Measurements from ENCODE around the gene COL8A1. TPM values are rescaled to one million over a fixed set of nuclear protein-coding genes. Genes with fewer than 3 reads are reported as not detected.

The COL8A1 gene
- total and polyA plus RNA-seq, 2 donors: 0.09 to 5.9 TPM

- Histone ChIP-seq H3K4me1 (ENCODE audit: control insufficient read depth in 2 of 2, insufficient read depth in 2 of 2, low read length in 2 of 2) (peaks cover 0 to 2% of the 10 kb centered on the region in 2 donors), H3K9me3 (ENCODE audit: control insufficient read depth in 2 of 2, insufficient read depth in 1 of 2, low read length in 1 of 2) (peaks cover 0 to 2% of the 10 kb centered on the region in 2 donors), H3K27ac (ENCODE audit: low read depth in 1 of 2, low read length in 1 of 2) (no peak overlapping the region), H3K4me3 (ENCODE audit: low read length in 2 of 2) (no peak overlapping the region), H3K36me3 (ENCODE audit: control insufficient read depth in 2 of 2, insufficient read depth in 2 of 2, low read length in 1 of 2) (no peaks in the 10 kb centered on the region), H3K27me3 (ENCODE audit: control insufficient read depth in 2 of 2, insufficient read depth in 1 of 2, low read length in 1 of 2) (peaks cover 13 to 46% of the 10 kb centered on the region in 2 donors)
- no peak for DNase-seq (ENCODE audit: low read depth in 6 of 9, low spot score in 9 of 9)
- WGBS: 82% methylated on average over 1 of the region's 1 CpG
Measured at GRCh38 chr3:99635348-99635747, 3.0 kb upstream of the COL8A1 start.

- no peak overlapping the region for H3K27ac ChIP-seq (ENCODE audit: low read depth in 1 of 2, low read length in 1 of 2)
- no peaks in the 10 kb centered on the region for H3K36me3 ChIP-seq (ENCODE audit: control insufficient read depth in 2 of 2, insufficient read depth in 2 of 2, low read length in 1 of 2)
- peaks cover 13 to 47% of the 10 kb centered on the region in 2 donors for H3K27me3 ChIP-seq (ENCODE audit: control insufficient read depth in 2 of 2, insufficient read depth in 1 of 2, low read length in 1 of 2)
- H3K9me3 ChIP-seq (ENCODE audit: control insufficient read depth in 2 of 2, insufficient read depth in 1 of 2, low read length in 1 of 2): peaks cover 0 to 2% of the 10 kb centered on the region in 2 donors
- H3K4me3 ChIP-seq (ENCODE audit: low read length in 2 of 2): no peak overlapping the region
- WGBS: 15% methylated on average over 6 of the region's 6 CpGs
- peaks cover 0 to 2% of the 10 kb centered on the region in 2 donors for H3K4me1 ChIP-seq (ENCODE audit: control insufficient read depth in 2 of 2, insufficient read depth in 2 of 2, low read length in 2 of 2)
- no peak for DNase-seq (ENCODE audit: low read depth in 6 of 9, low spot score in 9 of 9)
Measured at GRCh38 chr3:99637016-99637367, 1.4 kb upstream of the COL8A1 start.

DNA sequence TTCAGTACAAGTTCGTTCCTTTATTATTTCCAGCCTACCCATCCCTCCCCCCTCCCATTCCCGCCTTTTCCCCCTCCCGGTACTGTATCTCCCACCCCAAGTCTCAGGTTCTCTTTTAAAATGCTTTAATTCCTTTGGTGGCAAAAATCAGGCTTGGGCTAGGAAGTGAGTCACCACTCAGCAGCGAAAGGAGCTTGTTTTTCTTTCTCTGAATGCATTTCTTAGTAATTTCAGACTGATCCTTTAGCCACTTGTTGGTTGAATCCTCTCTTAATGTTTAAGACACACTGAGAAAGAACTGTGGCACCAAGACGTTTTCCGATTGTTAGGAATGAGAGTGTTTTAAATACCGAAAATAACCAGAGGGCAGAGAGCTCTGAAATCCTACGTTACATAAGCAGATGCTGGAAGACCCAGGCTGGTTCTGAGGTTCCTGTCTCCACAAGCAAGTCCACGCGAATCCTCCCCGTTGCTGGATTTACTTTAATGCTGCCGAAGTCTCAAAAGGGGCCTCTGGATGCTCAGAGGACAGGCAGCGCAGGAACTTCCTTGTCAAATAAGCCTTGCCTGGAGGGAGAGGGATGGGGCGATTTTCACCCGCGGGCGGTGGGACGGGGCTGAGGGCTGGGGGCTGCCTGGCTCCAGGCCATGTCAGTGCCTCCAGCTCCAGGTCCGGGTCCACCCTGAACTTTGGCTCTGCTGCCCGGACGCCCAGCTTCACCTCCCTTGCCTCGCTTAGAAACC, 854 bp upstream of the COL8A1 start:
- 3% methylated on average over 22 of the region's 22 CpGs for WGBS

DNA sequence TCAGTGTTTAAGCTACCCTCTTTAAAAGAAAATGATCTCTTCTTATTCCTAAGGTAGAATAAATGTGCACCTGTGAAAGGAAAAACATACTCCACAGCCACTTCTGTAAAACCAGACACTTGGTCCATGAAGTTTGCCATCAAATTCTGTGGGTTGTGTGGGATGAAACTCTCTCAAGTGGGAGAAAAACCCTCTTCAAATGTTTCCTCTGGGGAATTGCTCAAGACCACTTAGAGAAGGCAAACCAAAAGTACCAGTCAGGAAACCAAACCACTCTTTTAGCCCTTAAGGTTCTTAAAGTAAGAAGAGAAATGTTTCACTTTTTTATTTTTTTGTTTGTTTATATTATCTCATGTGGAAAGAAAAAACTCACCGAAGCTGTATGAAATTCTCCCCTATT, 1.2 kb downstream of the COL8A1 start:
- WGBS: 71% methylated on average over 1 of the region's 1 CpG
- no peak for DNase-seq (ENCODE audit: low read depth in 6 of 9, low spot score in 9 of 9)
- Histone ChIP-seq H3K36me3 (ENCODE audit: control insufficient read depth in 2 of 2, insufficient read depth in 2 of 2, low read length in 1 of 2) (no peaks in the 10 kb centered on the region), H3K9me3 (ENCODE audit: control insufficient read depth in 2 of 2, insufficient read depth in 1 of 2, low read length in 1 of 2) (peaks cover 0 to 2% of the 10 kb centered on the region in 2 donors), H3K27me3 (ENCODE audit: control insufficient read depth in 2 of 2, insufficient read depth in 1 of 2, low read length in 1 of 2) (peaks cover 13 to 45% of the 10 kb centered on the region in 2 donors), H3K4me3 (ENCODE audit: low read length in 2 of 2) (no peak overlapping the region), H3K4me1 (ENCODE audit: control insufficient read depth in 2 of 2, insufficient read depth in 2 of 2, low read length in 2 of 2) (peaks cover 0 to 2% of the 10 kb centered on the region in 2 donors), H3K27ac (ENCODE audit: low read depth in 1 of 2, low read length in 1 of 2) (no peak overlapping the region)

More for the DNA sequence above, 854 bp upstream of the COL8A1 start:
- DNase-seq (ENCODE audit: low read depth in 6 of 9, low spot score in 9 of 9): no peak
- H3K36me3 ChIP-seq (ENCODE audit: control insufficient read depth in 2 of 2, insufficient read depth in 2 of 2, low read length in 1 of 2): no peaks in the 10 kb centered on the region
- H3K27me3 ChIP-seq (ENCODE audit: control insufficient read depth in 2 of 2, insufficient read depth in 1 of 2, low read length in 1 of 2): peaks cover 13 to 47% of the 10 kb centered on the region in 2 donors
- H3K27ac ChIP-seq (ENCODE audit: low read depth in 1 of 2, low read length in 1 of 2): peak overlapping the region in 1 of 2 donors; percentile 15
- peaks cover 0 to 2% of the 10 kb centered on the region in 2 donors for H3K9me3 ChIP-seq (ENCODE audit: control insufficient read depth in 2 of 2, insufficient read depth in 1 of 2, low read length in 1 of 2)
- H3K4me1 ChIP-seq (ENCODE audit: control insufficient read depth in 2 of 2, insufficient read depth in 2 of 2, low read length in 2 of 2): peaks cover 0 to 2% of the 10 kb centered on the region in 2 donors
- peak overlapping the region; percentile 11 to 14 for H3K4me3 ChIP-seq (ENCODE audit: low read length in 2 of 2)

- no peak overlapping the region for H3K27ac ChIP-seq (ENCODE audit: low read depth in 1 of 2, low read length in 1 of 2)
- WGBS: 93% methylated on average over 6 of the region's 6 CpGs
- no peaks in the 10 kb centered on the region for H3K36me3 ChIP-seq (ENCODE audit: control insufficient read depth in 2 of 2, insufficient read depth in 2 of 2, low read length in 1 of 2)
- no peak for DNase-seq (ENCODE audit: low read depth in 6 of 9, low spot score in 9 of 9)
- H3K9me3 ChIP-seq (ENCODE audit: control insufficient read depth in 2 of 2, insufficient read depth in 1 of 2, low read length in 1 of 2): peaks cover 0 to 2% of the 10 kb centered on the region in 2 donors
- H3K27me3 ChIP-seq (ENCODE audit: control insufficient read depth in 2 of 2, insufficient read depth in 1 of 2, low read length in 1 of 2): peaks cover 13 to 44% of the 10 kb centered on the region in 2 donors
- peaks cover 0 to 2% of the 10 kb centered on the region in 2 donors for H3K4me1 ChIP-seq (ENCODE audit: control insufficient read depth in 2 of 2, insufficient read depth in 2 of 2, low read length in 2 of 2)
- no peak overlapping the region for H3K4me3 ChIP-seq (ENCODE audit: low read length in 2 of 2)
Measured at GRCh38 chr3:99640214-99640851, 1.9 kb downstream of the COL8A1 start.

DNA sequence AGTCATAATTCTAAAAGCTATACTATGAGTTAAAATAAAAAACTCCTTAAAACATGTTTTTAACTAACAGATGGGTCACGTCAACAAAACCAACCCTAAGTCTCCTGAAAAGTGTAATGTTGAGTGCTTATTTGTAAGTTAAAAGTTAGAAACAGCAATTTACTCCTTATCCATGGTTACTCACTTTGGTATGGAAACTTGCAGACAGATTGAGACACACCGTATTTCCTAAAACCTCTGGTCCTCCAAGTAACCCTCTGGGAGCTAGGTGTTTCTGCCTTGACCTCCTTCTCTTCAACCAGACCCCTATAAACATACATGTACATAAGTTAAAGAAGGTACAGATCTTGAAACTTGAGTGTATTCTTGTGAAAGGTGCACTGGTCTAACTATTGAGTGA, 3.1 kb downstream of the COL8A1 start:
- H3K27me3 ChIP-seq (ENCODE audit: control insufficient read depth in 2 of 2, insufficient read depth in 1 of 2, low read length in 1 of 2): peaks cover 13 to 36% of the 10 kb centered on the region in 2 donors
- H3K36me3 ChIP-seq (ENCODE audit: control insufficient read depth in 2 of 2, insufficient read depth in 2 of 2, low read length in 1 of 2): no peaks in the 10 kb centered on the region
- DNase-seq (ENCODE audit: low read depth in 6 of 9, low spot score in 9 of 9): no peak
- H3K4me3 ChIP-seq (ENCODE audit: low read length in 2 of 2): no peak overlapping the region
- peaks cover 0 to 2% of the 10 kb centered on the region in 2 donors for H3K9me3 ChIP-seq (ENCODE audit: control insufficient read depth in 2 of 2, insufficient read depth in 1 of 2, low read length in 1 of 2)
- 91% methylated on average over 2 of the region's 2 CpGs for WGBS
- no peak overlapping the region for H3K27ac ChIP-seq (ENCODE audit: low read depth in 1 of 2, low read length in 1 of 2)
- peaks cover 0 to 2% of the 10 kb centered on the region in 2 donors for H3K4me1 ChIP-seq (ENCODE audit: control insufficient read depth in 2 of 2, insufficient read depth in 2 of 2, low read length in 2 of 2)

DNA sequence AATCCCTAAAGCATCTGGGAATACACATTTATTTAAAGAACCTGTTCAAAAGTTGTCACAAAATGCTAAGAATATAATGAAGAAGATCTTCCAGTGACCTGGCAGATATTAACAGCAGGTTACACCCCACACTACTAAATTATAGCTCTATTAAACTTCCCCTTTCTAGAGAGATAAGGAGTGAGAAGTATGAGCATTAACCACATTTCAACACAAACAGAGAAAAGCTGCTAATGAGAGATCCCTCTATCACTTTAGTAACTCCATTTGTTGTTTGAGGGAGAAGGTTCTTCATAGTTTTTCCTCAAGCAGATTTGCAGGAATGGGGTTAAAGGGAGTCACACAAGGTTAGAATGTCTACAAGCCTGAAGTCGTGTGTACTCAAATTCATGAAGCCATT, 3.6 kb downstream of the COL8A1 start:
- H3K4me3 ChIP-seq (ENCODE audit: low read length in 2 of 2): no peak overlapping the region

GRCh38 chr3:99644017-99644416, 5.6 kb downstream of the COL8A1 start:
- DNase-seq (ENCODE audit: low read depth in 6 of 9, low spot score in 9 of 9): no peak
- H3K27ac ChIP-seq (ENCODE audit: low read depth in 1 of 2, low read length in 1 of 2): no peak overlapping the region

More for the DNA sequence above, 3.6 kb downstream of the COL8A1 start:
- WGBS: 71% methylated on average over 1 of the region's 1 CpG
- peaks cover 10 to 31% of the 10 kb centered on the region in 2 donors for H3K27me3 ChIP-seq (ENCODE audit: control insufficient read depth in 2 of 2, insufficient read depth in 1 of 2, low read length in 1 of 2)
- peaks cover 0 to 2% of the 10 kb centered on the region in 2 donors for H3K9me3 ChIP-seq (ENCODE audit: control insufficient read depth in 2 of 2, insufficient read depth in 1 of 2, low read length in 1 of 2)
- H3K36me3 ChIP-seq (ENCODE audit: control insufficient read depth in 2 of 2, insufficient read depth in 2 of 2, low read length in 1 of 2): no peaks in the 10 kb centered on the region
- H3K27ac ChIP-seq (ENCODE audit: low read depth in 1 of 2, low read length in 1 of 2): no peak overlapping the region
- no peak for DNase-seq (ENCODE audit: low read depth in 6 of 9, low spot score in 9 of 9)
- peaks cover 0 to 2% of the 10 kb centered on the region in 2 donors for H3K4me1 ChIP-seq (ENCODE audit: control insufficient read depth in 2 of 2, insufficient read depth in 2 of 2, low read length in 2 of 2)

DNA sequence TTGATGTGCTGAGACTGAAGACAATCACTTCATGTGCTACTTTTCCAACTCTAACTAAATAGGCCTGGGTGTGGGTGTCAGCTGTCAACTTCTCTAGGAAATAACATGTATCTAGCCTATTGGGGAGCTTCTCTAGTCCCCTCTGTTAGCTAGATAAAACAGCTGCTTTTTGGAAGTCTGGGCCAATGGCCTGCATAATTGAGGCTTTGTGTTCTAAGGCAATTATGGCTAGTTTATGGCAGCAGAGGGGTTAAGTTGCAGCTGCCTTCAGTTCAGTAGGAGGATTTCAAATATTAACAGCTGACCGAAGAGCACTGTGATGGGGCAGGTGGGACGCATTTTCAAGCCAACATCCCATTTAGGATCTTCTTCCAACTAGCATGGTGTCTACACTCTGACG, 6.4 kb downstream of the COL8A1 start:
- Histone ChIP-seq H3K27ac (ENCODE audit: low read depth in 1 of 2, low read length in 1 of 2) (no peak overlapping the region), H3K36me3 (ENCODE audit: control insufficient read depth in 2 of 2, insufficient read depth in 2 of 2, low read length in 1 of 2) (no peaks in the 10 kb centered on the region), H3K4me1 (ENCODE audit: control insufficient read depth in 2 of 2, insufficient read depth in 2 of 2, low read length in 2 of 2) (no peaks in the 10 kb centered on the region), H3K9me3 (ENCODE audit: control insufficient read depth in 2 of 2, insufficient read depth in 1 of 2, low read length in 1 of 2) (no peaks in the 10 kb centered on the region), H3K27me3 (ENCODE audit: control insufficient read depth in 2 of 2, insufficient read depth in 1 of 2, low read length in 1 of 2) (peaks cover 0 to 4% of the 10 kb centered on the region in 2 donors), H3K4me3 (ENCODE audit: low read length in 2 of 2) (no peak overlapping the region)
- no peak for DNase-seq (ENCODE audit: low read depth in 6 of 9, low spot score in 9 of 9)
- WGBS: 95% methylated on average over 3 of the region's 3 CpGs

More at GRCh38 chr3:99644017-99644416, 5.6 kb downstream of the COL8A1 start:
- no peaks in the 10 kb centered on the region for H3K4me1 ChIP-seq (ENCODE audit: control insufficient read depth in 2 of 2, insufficient read depth in 2 of 2, low read length in 2 of 2)
- no peaks in the 10 kb centered on the region for H3K36me3 ChIP-seq (ENCODE audit: control insufficient read depth in 2 of 2, insufficient read depth in 2 of 2, low read length in 1 of 2)
- no peak overlapping the region for H3K4me3 ChIP-seq (ENCODE audit: low read length in 2 of 2)
- H3K27me3 ChIP-seq (ENCODE audit: control insufficient read depth in 2 of 2, insufficient read depth in 1 of 2, low read length in 1 of 2): peaks cover 0 to 11% of the 10 kb centered on the region in 2 donors
- H3K9me3 ChIP-seq (ENCODE audit: control insufficient read depth in 2 of 2, insufficient read depth in 1 of 2, low read length in 1 of 2): no peaks in the 10 kb centered on the region

Data from thymus (tissue), 11 donors.